PC-3 (cell line): ENCODE data around the gene FAM124A.
"Not testable (repeated sequence)": the region's sequence is repeated elsewhere in the genome, so short reads cannot be mapped to it uniquely, and the experiment has no call there.

Source experiments
- EZH2 ChIP-seq: fragments of 300-600 bp; sonication (generic); IDR thresholded peaks from one replicate; pipeline ENCODE4 v1.6.1; 2017; ENCODE audit warnings: antibody characterized with exemption, mild to moderate bottlenecking, low read length; ENCODE audit not compliant: unreplicated experiment
- EZH2phosphoT487 ChIP-seq: fragments of 300-600 bp; sonication (generic); IDR thresholded peaks from 2 replicates; pipeline ENCODE4 v1.6.1; 2018; ENCODE audit warnings: mild to moderate bottlenecking, antibody characterized with exemption, low read length, borderline replicate concordance
- TF ChIP-seq, protein P1 (sequence below): fragments of 300-600 bp; sonication (generic); conservative IDR thresholded peaks from 2 replicates; pipeline ENCODE4 v1.5.1; 2017; ENCODE audit warnings: antibody characterized with exemption, low read depth, mild to moderate bottlenecking, low read length

DNA sequence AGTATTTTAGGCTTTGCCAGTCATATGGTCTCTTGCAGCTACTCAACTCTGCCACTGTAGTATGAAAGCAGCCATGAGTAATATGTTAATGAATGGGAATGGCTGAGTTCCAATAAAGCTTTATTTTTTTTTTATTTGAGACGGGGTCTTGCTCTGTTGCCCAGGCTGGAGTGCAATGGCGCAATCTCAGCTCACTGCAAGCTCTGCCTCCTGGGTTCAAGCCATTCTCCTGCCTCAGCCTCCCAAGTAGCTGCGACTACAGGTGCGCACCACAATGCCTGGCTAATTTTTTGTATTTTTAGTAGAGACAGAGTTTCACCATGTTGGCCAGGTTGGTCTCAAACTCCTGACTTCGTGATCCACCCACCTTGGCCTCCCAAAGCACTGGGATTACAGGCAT, 60.7 kb downstream of the FAM124A start:
- TF ChIP-seq, protein P1, sequence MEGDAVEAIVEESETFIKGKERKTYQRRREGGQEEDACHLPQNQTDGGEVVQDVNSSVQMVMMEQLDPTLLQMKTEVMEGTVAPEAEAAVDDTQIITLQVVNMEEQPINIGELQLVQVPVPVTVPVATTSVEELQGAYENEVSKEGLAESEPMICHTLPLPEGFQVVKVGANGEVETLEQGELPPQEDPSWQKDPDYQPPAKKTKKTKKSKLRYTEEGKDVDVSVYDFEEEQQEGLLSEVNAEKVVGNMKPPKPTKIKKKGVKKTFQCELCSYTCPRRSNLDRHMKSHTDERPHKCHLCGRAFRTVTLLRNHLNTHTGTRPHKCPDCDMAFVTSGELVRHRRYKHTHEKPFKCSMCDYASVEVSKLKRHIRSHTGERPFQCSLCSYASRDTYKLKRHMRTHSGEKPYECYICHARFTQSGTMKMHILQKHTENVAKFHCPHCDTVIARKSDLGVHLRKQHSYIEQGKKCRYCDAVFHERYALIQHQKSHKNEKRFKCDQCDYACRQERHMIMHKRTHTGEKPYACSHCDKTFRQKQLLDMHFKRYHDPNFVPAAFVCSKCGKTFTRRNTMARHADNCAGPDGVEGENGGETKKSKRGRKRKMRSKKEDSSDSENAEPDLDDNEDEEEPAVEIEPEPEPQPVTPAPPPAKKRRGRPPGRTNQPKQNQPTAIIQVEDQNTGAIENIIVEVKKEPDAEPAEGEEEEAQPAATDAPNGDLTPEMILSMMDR = not testable (repeated sequence)
- not testable (repeated sequence) for TF ChIP-seq EZH2, EZH2phosphoT487
